ENCODE measurements around the gene COL4A5. TPM values are rescaled to one million over a fixed set of nuclear protein-coding genes. Genes with fewer than 3 reads are reported as not detected.

COL4A5 gene
- total RNA-seq, 2 experiments from 2014 or later, result not detected

GRCh38 chrX:108731153-108731552 lies 291.5 kb downstream of the COL4A5 start:
- H3K9me3 Mint-ChIP-seq, result no peaks in the 10 kb centered on the region
- POLR2A ChIA-PET, result no interaction called here
- DNase-seq, result no peak
- no peak overlapping the region for H3K27ac Mint-ChIP-seq
- H3K4me1 Mint-ChIP-seq, result no peaks in the 10 kb centered on the region
- peaks cover 28% of the 10 kb centered on the region for H3K27me3 Mint-ChIP-seq
- H3K36me3 Mint-ChIP-seq, result no peaks in the 10 kb centered on the region
- no peak for ATAC-seq (ENCODE audit: low read depth)
- H3K4me3 Mint-ChIP-seq, result no peak overlapping the region

GRCh38 chrX:108732630-108733321 lies 293.1 kb downstream of the COL4A5 start:
- ATAC-seq (ENCODE audit: low read depth) (no peak), DNase-seq (no peak)
- no peaks in the 10 kb centered on the region for H3K4me1 Mint-ChIP-seq
- no peaks in the 10 kb centered on the region for H3K36me3 Mint-ChIP-seq
- peaks cover 38% of the 10 kb centered on the region for H3K27me3 Mint-ChIP-seq
- H3K27ac Mint-ChIP-seq, result no peak overlapping the region
- POLR2A ChIA-PET, result no interaction called here
- no peak overlapping the region for H3K4me3 Mint-ChIP-seq
- no peaks in the 10 kb centered on the region for H3K9me3 Mint-ChIP-seq

- Mint-ChIP-seq H3K4me1 (no peaks in the 10 kb centered on the region), H3K36me3 (no peaks in the 10 kb centered on the region), H3K4me3 (no peak overlapping the region), H3K27me3 (peaks cover 36% of the 10 kb centered on the region), H3K9me3 (no peaks in the 10 kb centered on the region), H3K27ac (no peak overlapping the region)
- ATAC-seq (ENCODE audit: low read depth) (no peak), DNase-seq (no peak)
- POLR2A ChIA-PET, result no interaction called here
Measured at GRCh38 chrX:108734426-108734825, 294.8 kb downstream of the COL4A5 start.

- no peak for DNase-seq
- no peak overlapping the region for H3K27ac Mint-ChIP-seq
- no peak overlapping the region for H3K4me3 Mint-ChIP-seq
- no peaks in the 10 kb centered on the region for H3K4me1 Mint-ChIP-seq
- H3K9me3 Mint-ChIP-seq, result no peaks in the 10 kb centered on the region
- H3K36me3 Mint-ChIP-seq, result no peaks in the 10 kb centered on the region
- peaks cover 36% of the 10 kb centered on the region for H3K27me3 Mint-ChIP-seq
- POLR2A ChIA-PET, result no interaction called here
- no peak for ATAC-seq (ENCODE audit: low read depth)
Measured at GRCh38 chrX:108735091-108735678, 295.5 kb downstream of the COL4A5 start.

- ATAC-seq (ENCODE audit: low read depth) (no peak), DNase-seq (no peak)
- peaks cover 36% of the 10 kb centered on the region for H3K27me3 Mint-ChIP-seq
- no peaks in the 10 kb centered on the region for H3K9me3 Mint-ChIP-seq
- no peak overlapping the region for H3K4me3 Mint-ChIP-seq
- H3K4me1 Mint-ChIP-seq, result no peaks in the 10 kb centered on the region
- H3K36me3 Mint-ChIP-seq, result no peaks in the 10 kb centered on the region
- POLR2A ChIA-PET, result no interaction called here
- no peak overlapping the region for H3K27ac Mint-ChIP-seq
Measured at GRCh38 chrX:108735679-108736508, 296.3 kb downstream of the COL4A5 start.

- H3K27me3 Mint-ChIP-seq, result peaks cover 36% of the 10 kb centered on the region
- DNase-seq (no peak), ATAC-seq (ENCODE audit: low read depth) (no peak)
- POLR2A ChIA-PET, result no interaction called here
- H3K4me1 Mint-ChIP-seq, result no peaks in the 10 kb centered on the region
- H3K36me3 Mint-ChIP-seq, result no peaks in the 10 kb centered on the region
- no peak within 1 kb of the TSS for H3K4me3 Mint-ChIP-seq
- H3K27ac Mint-ChIP-seq, result no peak within 1 kb of the TSS
- no peaks in the 10 kb centered on the region for H3K9me3 Mint-ChIP-seq
Measured at GRCh38 chrX:108736509-108737479, 297.2 kb downstream of the COL4A5 start, which contains the start of gene IRS4. TSS of gene IRS4 (minus strand) at chrX:108736563.

- Mint-ChIP-seq H3K36me3 (no peaks in the 10 kb centered on the region), H3K27me3 (peaks cover 34% of the 10 kb centered on the region), H3K9me3 (no peaks in the 10 kb centered on the region), H3K27ac (no peak overlapping the region), H3K4me1 (no peaks in the 10 kb centered on the region), H3K4me3 (no peak overlapping the region)
- POLR2A ChIA-PET, result no interaction called here
- DNase-seq, result no peak
- ATAC-seq (ENCODE audit: low read depth), result no peak
Measured at GRCh38 chrX:108737754-108738153, 298.1 kb downstream of the COL4A5 start.

GRCh38 chrX:108740299-108740774 lies 300.7 kb downstream of the COL4A5 start:
- Mint-ChIP-seq H3K27me3 (peaks cover 15% of the 10 kb centered on the region), H3K4me1 (no peaks in the 10 kb centered on the region), H3K27ac (no peak overlapping the region), H3K9me3 (no peaks in the 10 kb centered on the region), H3K36me3 (no peaks in the 10 kb centered on the region), H3K4me3 (no peak overlapping the region)
- POLR2A ChIA-PET, result no interaction called here
- no peak for ATAC-seq (ENCODE audit: low read depth)
- DNase-seq, result no peak

Other genes starting within 250 kb of the COL4A5 start
- gene COL4A6, start 1.4 kb upstream of the COL4A5 start, total RNA-seq, result not detected

Measured in activated naive CD8-positive, alpha-beta T cell treated with anti-CD3 and anti-CD28 coated beads, Interleukin-2, amount 10 ng/mL, durations not matched to agents 7 days and 5 days (primary cell).